Measurements from ENCODE around the gene RNF113B.

Gene RNF113B

DNA sequence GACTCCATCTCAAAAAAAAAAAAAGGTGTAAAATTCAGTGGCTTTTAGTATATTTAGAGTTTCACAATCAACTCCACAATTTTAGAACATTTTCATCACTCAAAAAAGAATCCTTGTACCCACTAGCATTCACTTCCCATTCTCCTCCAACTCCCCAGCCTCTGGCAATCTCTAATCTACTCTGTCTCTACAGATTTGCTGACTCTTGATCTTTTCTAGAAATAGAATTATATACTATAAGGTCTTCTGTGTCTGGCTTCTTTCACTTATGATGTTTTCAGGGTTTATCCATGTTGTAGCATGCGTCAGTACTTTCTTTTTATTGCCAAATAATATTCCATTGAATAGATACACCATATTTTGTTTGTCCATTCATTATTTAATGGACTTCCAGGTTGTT lies 42.2 kb downstream of the RNF113B start:
- DNase-seq = no peak

DNA sequence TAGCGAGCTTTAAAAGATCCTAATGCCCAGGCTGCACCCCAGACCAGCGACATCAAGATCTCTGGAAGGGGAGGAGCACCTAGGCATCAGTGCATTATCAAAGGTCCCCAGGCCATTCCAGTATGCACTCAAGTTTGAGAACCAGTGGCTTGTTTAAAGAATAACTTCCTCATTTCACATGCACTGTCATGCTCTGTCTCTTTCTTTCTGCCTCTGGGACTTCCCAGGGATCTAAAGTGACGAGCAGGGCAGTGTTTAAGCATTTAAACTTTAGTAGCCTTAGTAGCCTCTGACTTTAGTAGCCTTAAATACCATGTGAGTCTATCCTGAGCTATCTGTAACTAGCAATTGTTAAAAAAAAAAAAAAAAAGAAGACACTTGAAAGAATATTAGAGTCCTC lies 43.1 kb downstream of the RNF113B start:
- DNase-seq = no peak

DNA sequence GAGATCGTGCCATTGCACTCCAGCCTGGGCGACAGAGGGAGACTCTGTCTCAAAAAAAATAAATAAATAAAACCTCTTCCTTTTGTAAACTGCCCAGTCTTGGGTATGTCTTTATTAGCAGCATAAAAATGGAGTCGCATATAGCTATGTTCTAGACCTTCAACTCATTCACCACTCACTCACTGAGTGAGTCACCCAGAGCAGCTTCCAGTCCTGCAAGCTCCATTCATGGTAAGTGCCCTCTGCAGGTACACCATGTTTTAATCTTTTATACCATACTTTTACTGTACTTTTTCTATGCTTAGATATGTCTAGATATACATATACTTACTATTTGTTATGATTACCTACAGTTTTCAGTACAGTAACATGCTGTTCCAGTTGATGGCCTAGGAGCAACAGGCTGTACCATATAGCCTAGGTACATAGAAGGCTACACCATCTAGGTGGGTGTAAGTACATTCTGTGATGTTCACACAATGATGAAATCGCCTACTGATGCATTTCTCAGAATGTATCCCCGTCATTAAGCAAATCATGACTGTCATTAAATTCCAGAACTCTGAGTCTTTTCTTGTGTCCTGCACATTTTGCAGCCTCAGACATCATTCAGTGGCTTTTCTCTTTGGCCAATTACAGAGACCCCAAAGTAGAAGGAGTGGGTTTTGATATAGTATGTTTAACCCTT lies 47.9 kb downstream of the RNF113B start:
- DNase-seq = no peak

Data from NCI-H774 (cell line).